GM18868 (cell line): ENCODE measurements around the gene CASQ2.

ENCODE experiments used
- ATAC-seq: cut with Tn5 transposase; IDR thresholded peaks from one replicate; pipeline ENCODE4 v1.9.1; 2021; ENCODE audit warnings: mild to moderate bottlenecking, moderate library complexity; ENCODE audit not compliant: unreplicated experiment

CASQ2 gene

DNA sequence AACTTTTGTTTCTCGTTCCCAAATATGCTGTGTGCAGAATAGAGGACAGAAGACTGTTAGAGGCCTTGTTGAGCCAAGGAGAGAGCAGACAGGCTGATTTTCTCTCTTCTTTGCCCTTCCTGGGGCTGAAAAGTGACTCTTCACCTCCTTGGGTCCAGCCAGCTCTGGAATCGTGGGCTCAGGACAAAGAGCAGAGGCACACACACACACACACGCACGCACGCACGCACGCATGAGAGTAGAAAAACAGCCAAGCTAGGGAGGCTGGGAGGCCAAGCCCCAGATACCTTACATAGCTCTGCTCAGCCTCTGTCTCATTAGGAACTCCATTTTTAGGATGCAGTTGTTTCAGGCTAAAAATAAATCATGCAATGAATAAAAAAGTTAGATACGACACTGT lies at the start of gene CASQ2:
Gene CASQ2, minus strand, starts transcription at position 166 of the 400 bp plus-strand sequence. CDS start 173 bp downstream, outside the sequence.
- no peak for ATAC-seq

DNA sequence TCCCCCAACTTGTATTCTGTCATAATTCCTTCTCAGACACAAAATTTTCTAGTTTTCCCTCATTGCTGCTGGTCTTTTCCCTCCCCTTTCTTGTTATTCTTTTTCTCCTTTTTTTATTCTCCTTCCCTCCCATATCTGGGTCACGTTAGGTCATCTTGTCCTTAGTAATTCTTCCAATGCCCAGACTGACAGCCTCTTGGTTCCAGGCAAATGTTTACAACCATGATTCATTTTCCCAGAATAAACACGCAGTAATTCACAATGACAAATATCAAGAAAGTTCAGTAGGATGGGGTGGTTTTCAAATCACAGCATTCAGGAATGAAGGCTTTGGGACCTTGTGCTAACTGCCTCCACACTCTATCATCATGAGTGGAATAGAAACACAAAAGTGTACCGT lies 47.2 kb upstream of the CASQ2 start:
- ATAC-seq, result no peak

DNA sequence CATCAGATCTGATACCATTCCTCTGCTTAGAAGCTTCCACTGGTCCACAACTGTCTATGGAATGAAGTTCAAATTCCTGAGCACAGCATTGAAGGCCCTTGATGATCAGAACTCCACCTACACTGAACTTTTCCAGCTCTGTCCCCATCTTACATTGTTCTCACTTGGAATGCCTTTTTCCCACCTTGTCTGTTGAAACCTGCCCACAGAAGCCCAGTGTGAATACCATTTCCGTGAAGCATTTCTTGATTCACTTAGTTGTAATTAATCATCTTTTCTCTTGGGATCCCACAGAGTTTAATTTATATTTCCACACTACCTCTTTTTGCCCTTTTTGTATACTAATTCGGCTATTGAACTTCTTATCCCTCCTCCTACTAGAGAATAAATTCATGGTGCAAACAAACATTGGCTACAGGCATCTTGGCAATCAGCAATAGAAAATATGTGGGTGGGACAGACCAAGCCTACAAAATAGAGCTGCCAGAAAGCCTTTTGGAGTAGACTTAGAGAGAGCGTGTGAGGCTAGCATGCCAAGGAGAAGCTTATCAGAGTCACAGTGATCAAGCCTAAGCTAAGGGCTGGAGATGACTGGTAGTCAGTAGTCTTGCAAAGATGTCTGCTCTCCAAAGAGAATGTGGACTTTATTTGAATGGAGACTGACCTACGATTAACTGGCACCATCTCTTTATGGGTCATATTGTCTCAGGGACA lies 46.3 kb upstream of the CASQ2 start:
- no peak for ATAC-seq

DNA sequence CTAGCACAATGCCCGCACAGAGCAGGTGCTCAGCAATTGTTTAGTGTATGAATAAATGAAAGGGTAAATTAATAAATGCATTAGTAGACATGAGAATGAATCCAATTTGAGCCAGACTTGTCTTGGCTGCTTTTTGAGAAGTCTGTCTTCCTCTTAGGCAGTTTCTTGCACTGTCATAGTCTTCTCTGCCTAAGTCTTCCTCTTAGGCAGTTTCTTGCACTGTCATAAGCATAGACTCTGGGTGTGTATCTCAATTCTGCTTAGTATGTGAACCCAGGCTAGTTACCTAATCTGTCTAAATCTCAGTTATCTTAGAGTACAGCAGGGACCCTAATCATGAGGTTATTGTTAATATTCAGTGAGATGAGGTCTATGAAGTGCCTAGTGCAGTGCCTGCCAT lies 45.2 kb upstream of the CASQ2 start:
- ATAC-seq, result no peak

DNA sequence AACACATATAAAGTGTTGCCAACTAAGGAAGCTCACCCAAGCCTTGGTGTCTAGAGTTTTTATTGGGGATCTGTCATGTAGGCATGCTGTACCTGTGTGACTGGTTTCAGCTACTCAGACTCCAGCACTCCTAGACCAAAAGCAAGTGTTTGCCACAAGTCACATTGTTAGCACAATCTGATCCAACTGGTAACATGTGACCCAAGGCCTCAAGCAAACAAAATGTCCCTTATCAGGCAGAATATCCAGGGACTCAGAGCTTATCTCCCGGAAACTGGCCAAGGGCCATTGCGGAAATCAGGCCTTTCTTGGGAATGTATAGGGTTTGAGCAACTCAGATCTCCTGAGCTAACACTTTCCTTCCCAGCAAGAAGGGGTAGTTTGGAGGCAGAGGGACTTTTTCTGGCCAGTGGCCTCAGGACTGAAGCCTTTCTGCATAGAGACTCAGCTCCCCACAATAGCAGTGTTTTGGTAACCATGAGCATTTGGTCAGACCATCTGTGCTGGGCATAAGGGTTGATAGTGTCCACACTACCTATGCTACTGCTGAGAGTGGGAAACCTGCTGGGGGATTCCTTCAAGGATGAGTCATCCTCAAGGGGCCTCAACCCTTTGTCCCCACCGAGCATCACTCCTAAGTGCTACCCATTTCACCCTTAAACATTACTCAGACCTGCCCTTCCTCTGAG lies 42.8 kb upstream of the CASQ2 start:
- no peak for ATAC-seq

DNA sequence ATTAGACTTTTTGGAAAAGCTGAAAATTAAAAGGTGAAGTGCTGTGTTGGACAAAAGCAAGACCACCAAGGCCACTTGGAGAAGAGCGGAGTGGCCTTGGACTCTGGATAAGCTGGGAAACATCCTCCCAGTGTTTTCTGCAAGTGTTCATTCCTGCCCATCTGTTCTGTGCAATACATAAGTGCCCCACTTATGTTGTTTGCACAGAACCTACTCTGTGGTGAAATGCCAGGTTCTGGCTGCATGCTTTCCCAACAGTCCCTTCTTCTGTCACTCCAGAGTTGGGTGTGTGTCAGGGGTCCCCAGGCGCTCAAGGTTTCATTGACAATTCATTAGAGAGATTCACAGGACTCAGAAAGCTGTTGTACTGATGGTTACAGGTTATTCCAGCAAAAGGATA lies 42.1 kb upstream of the CASQ2 start:
- no peak for ATAC-seq

DNA sequence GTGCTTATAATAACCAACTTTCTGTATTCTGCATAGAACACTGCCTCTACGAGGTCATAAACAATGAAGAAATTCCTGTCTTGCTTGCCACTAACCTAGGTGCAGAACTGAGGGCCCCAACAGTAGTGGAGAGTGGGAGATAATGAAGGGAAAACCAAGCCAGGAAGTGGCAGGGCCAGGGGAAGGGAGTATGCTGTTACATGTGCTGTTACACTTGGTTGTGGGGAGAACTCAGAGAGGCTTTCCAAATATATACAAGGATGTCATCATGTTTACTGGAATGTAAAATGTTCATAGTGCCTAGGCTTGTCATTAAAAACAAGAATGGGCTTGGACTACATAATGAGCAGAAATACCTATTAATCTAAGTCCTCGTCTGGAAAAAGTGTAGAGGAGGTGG lies 41.3 kb upstream of the CASQ2 start:
- no peak for ATAC-seq

DNA sequence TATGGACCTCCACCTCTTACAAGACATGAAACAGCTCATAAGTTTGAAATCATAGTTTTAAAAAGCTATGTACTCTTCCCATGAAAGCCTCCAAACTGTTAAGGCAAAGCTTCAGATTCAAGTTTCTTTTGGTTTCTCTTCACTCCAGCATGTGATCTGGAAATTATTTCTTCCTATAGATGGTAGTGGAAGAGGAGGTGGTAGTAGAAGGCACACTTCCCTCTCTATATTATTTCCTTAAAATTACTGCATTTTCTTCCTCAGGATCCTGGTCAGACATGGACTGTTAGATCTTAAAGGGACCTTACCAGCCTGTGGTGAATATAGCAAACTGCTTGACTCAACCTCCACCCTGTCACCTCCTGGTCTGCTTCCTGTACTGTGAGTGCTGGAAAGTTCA lies 40.6 kb upstream of the CASQ2 start:
- no peak for ATAC-seq

DNA sequence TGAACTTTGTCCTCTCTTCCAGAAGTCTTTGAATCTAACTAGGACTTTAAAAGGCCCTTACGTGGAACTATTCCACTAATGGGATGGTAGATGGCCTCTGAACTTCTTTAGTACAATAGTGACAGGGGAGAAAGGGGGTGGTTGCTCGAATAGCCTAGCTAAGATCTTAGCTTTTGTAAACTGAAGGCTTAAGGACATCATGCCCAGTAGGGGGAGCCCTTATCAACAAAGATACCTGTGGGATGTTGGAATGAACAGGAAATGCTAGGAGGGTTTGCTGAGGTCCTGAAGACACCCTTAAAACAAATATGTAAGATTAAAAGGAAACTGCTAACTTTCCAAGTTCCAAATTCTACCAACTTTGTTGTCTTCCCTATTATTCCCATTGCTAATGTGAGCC lies 39.2 kb upstream of the CASQ2 start:
- peak; percentile 60 for ATAC-seq

DNA sequence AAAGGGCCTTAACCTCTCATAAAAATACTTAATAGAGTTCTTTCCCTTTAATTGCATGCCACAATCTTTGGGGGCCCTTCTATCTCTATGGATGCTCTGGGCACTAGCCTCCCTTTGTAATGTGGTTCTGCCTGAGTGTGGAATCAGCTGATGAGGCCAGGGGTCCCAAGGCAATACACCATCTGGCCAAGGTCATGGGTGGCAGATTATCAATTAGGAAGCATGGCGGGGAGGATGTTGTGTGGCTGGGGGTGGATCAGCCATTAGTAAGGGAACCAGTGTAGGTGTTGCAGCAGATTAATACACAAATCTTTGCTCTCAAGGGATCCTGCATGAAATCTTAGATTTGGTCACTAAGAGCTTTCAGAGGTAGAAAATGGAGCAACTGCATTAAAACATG lies 37.1 kb upstream of the CASQ2 start:
- ATAC-seq, result no peak

DNA sequence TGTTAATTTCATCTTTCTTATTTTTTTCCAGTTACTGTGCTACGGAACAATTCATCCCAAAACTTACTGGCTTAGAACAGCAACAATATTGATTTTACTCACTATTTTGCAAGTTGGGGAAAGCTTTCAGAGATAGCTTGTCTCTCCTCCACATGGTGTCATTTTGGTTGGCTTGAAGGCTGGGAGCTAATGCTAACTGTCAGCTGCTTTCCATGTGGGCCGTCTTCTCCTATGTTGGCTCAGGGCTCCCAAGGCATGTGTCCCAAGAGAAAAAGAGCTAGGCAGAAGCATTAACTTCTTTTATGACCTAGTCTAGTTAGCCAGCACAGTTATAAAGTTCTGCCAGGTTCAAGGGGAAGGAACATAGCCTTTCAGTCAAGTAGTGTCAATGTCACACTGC lies 33.9 kb upstream of the CASQ2 start:
- ATAC-seq, result no peak

DNA sequence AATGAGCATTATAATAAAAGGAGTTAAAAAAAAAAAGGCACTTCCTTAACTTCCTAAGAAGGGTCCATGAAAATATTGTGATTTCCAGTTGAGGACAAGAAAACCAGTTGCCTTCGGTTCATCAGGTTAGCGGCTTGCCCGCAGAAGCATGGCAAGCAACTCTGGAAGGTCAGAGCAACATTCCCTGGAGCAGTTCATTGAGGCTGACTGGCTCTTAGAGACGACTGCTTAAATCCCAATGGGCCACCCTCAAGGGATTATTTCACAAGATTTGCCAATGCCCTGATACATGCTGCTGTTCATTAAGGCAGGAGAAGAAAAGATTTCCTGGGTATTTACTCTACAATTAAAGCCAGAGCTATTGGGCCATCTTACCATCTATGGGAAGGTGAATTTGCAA lies 29.0 kb upstream of the CASQ2 start:
- ATAC-seq, result no peak

DNA sequence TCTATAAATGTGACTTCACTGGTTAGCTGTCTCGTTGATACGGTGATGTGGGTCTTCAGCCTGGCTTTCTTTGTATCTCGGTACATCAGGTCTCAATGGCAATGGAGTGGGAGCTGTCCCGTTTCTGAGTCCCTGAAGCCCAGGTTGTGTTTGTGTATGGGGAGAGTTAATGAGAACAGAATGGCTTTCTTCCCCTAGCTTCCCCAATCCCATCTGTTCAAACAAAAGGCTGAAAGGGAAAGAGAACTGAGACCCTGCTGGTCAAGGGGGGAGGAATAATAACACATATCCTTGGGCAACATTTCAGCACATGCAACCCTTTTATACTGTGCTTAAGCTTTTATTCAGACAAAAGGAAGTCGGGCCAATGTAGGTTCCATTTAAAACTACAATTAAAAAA lies 28.4 kb upstream of the CASQ2 start:
- ATAC-seq, result no peak

DNA sequence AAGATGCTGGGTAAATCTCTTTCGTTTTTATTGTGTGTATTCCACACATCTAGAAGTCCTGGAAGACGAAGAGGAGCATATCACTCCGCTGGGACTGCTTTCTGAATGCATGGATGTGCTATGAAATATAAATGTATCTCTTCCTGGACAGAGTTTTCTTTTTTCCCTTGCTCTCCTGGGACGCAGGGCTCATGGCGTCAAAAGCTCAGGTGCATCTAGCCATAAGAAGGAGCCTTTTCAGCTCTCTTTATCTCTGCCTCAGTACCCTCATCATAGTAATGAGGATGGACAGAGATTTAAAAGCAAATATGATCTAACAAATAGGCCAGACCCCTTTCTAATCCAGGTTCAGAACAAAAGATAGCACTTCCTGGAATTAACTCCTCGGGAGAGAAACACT lies 27.5 kb upstream of the CASQ2 start:
- ATAC-seq, result no peak

DNA sequence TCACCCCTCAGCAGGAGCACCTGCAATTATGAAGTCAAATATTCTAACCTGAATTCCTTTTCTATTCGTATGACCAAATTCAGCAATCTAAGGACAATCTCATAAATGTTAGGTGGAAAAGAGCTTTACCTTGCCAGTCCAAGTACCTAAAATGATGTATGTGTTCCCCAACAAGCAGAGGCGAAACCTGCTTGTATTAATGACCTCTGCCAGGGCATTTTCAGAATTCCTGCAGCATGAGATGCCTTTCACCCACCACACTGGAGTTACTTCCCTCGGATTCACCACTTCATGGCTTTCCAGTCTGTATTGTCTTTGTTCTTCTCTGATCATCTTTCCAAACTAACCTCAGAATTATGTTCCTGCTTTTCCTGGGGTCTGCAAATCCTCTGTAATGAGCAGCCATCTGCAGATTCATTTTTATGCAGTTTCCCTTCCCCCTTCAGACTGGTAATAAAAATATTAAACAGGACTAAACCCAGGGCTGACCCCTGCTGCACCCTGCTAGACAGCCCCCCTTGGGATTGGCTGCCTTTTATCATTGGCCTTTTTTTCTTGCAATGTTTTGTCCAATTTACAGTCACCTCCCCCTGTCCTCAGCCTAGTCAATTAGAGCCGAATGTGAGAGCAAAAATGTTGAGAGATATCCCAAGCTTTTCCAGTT lies 26.6 kb upstream of the CASQ2 start:
- no peak for ATAC-seq

DNA sequence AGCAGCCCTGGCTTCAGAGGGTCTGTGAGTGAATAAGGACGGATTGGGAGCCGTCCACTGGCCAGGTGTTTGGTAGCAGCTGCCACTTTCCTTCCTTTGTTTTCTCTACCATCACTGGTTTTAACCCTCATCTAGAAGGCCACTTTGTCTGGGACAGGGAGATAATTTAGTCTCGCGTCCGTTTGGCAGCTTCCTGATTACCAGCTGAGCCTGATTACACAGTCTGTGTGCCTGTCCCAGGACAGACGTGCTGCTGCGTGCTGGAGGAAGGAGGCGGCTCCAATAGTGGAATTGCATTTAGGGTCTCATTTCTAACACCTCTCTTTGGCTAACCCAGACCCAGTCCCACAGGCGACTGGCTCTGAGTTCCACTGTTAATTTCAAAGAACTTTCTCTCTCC lies 24.6 kb upstream of the CASQ2 start:
- ATAC-seq, result no peak

DNA sequence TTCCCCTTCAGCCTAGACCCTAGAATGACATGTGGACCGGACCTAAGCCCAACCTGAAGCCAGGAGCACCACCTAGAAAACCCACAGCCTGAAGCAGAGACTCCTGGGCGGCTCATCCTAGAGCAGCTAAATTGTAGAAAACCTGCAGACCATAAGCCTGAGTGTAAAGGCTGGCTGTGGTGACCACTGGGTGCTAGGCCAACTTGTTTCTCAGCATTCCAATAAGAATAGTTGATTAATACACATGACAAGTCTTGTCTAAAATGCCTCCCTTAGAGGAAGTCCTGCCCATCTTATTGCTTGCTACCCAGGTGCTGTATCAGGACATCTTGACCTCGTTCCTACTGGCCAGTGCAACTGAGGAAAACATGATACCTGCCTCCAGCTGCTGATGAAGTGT lies 23.3 kb upstream of the CASQ2 start:
- no peak for ATAC-seq

DNA sequence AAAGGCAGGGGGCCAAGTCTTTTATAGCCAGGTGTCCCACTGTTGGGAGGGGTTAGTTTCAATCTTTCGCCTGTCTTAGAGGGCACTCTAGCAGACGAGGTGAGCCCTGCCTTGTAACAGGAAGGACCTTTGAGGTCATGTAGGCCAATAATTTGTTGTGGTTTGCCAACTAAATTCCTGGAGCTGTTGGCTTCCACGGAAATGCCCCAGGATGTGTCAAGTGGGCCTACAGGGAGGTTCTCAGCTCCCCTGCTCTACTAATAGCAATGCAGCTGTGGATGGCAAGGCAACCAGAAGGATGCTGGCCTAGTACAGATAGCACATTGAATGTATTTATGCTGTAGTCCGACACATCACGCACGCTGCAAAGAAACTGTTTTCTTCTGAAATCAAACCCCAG lies 22.3 kb upstream of the CASQ2 start:
- ATAC-seq, result no peak

DNA sequence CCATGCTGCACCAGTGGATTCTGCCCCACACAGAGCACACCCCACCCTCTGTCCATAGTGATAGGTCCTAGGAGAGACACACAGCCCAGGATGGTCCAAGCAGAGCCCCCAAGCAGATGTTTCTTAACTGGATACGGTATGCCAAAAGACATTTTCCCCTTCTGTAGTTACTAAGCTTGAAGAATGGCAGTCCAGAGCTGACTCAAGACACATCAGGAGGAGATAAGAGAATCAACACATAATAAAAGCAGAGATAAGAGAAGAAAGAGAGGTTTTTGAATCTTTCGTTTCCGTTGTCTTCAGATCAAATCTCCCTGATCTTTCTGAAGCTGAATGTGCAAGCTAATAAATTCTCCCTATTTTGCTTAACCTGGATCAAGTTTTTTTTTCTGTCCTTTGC lies 21.8 kb upstream of the CASQ2 start:
- ATAC-seq, result no peak

DNA sequence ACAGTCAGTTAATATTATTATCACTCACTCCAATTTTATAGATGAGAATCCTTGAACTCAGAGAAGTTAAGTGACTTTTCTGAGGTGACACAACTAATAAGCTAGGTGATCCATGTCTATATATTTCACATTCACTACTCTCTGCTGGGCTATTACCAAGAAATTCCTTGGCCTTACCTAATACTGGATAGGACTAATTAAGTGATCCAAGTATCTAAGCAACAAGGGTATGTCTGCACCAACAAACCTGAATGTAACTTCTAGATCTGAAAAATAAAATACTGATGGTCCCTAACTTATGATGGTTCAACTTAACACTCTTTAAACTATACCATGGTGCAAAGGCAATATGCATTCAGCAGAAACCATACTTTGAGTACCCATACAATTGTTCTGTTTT lies 14.8 kb upstream of the CASQ2 start:
- no peak for ATAC-seq

DNA sequence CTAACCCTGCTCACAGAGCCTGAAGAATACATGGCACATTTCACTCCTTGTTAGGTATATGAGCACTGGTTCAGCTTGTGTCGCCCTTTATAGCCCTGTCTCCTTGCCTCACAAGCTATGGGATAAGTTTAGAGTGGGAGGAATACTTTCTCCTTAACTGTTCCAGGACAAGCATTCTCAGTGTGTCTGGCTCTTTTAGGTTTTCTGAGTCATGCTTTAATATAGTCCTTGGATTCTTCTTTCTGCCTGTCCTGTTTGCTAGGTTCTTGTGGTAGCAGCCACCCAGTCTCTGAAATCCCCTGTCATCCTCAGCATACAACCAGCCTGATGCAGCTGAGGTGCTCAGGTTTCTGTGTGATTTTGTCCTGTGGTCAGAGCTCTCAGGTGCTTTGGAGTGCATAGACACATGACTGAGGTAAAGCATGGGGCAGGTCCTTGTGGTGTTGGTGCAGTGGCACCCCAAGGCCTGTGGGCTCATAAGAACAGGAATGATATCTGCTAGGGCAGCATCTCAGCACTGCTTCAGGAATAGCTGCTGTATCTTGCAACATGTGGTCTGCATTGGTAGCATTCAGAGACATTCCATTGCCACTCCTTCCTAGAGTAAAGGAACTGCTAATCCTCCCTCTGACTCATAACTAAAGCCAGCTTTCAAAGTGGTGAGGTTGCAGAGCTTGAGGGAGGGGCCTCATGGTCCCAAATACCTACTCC lies 14.2 kb upstream of the CASQ2 start:
- ATAC-seq, result no peak

DNA sequence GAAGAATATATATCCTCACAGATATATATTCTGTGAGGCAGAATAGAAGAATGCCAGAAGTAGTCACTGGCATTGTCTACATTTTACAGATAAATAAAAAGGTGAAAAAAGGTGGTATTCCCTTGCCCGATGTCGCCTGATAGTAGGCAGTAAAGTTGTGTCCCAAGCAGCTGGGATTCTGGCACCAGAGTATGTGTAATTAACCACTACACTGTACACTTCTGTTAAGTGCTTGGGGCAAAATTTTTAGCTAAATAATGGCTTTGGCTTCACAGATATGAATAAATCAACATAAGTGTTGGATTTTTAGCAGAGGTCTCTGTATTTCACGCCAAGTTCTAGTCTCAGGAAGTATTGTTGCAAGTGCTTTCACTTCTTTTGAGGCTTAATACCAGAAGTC lies 13.3 kb upstream of the CASQ2 start:
- ATAC-seq, result no peak
